ENCODE results near the gene ANTXRL.
"Not testable (repeated sequence)": the region's sequence is repeated elsewhere in the genome, so short reads cannot be mapped to it uniquely, and the experiment has no call there.

The ANTXRL gene

DNA sequence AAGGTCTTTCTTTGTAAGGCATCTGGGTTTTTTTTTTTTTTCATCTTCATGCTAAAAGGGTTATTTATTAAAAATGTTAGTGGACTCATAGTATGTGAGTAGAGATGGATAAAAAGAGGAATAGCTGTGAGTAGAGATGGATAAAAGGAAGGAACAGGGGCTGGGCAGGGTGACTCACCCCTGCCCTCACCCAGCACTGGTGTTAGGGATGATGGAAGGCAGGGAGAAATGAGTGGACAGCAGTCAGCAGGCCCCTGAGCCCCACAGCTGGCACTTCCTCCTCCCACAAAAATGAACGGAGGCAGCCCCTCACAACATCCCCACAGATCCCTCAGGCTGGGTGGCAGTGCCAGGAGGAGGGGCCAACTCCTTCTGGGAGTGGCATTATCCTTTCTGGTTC is 39.3 kb downstream of the ANTXRL start:
- no peak for FAIRE-seq

DNA sequence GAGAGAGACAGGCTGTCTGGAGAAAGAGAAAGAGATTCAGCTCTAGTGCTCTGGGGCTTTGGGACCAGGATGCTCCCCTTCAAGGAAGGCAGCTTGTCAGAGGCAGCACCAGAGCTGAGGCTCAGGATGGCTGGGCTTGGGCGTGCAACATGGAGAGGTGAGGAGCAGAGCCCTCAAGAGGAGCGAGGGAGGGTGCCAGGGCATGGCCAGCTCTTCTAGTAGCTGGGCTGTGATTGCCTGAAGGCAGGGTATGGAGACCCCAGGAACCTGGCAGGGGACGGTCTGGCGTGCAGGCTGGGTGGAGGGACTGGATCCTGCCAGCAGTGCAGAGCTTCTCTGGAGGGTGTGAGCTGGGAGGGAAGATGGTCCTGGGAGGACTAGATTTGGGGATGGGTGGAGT is 40.2 kb downstream of the ANTXRL start:
- no peak for DNase-seq (ENCODE audit: insufficient read length, low spot score)

More for the DNA sequence above, 39.3 kb downstream of the ANTXRL start:
- no peak for DNase-seq (ENCODE audit: insufficient read length, low spot score)

GRCh38 chr10:46327685-46328084 is 40.9 kb downstream of the ANTXRL start:
- FAIRE-seq, result no peak

More for the DNA sequence above, 40.2 kb downstream of the ANTXRL start:
- no peak for FAIRE-seq

DNA sequence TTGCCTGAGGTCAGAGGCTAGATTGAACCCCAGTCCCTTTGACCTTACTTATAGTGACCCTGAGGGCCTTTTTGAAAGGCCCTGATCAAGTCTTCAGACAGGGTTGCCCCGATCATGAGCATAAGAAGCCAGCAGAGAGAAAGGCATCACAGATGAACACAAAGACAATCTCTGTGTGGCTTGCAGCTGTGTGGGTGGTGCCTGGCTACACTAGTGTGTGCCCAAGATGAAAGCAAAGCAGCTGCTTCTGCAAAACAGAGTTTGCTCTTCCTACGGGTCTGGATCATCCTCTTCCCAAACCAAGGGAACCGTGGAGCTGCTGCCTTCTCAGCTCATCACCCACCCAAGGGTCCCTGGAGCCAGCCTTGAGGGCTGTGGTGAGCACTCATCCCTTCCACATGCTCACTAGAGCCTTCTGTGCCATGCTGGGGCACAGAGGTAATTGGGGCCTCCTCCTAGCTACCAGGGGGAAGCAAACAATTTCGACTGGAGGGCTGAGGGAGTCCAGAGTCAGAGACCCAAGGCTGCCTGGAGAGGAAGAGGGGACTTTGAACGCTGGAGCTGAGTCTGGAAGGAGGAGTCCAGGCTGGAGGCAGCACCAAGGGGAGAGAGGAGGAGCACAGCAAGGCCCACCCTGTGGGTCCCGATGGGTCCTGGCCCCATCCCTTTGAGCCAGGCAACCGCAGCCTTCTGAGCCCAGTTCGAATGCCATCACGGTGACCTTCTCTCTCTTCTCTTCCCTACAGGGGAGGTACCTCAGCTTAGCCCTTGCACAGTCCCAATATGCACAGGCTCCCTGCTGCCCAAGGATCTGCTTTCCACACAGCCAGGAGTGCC is 42.3 kb downstream of the ANTXRL start:
- no peak for FAIRE-seq
- no peak for DNase-seq (ENCODE audit: insufficient read length, low spot score)

More at GRCh38 chr10:46327685-46328084, 40.9 kb downstream of the ANTXRL start:
- DNase-seq (ENCODE audit: insufficient read length, low spot score), result no peak

DNA sequence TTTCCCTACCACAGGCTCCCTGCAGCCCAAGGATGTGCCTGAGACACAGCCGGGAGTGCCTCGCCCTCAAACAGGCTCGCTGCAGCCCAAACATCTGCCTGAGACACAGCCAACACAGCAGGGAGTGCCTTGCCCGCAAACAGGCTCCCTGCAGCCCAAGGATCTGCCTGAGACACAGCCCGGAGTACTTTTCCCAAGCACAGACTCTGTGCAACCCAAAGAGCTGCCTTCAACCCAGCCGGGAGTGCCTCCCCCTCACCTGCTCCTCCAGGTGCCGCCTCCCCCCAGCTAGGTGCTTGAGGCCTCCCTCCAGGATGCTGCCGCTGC is 42.9 kb downstream of the ANTXRL start:
- FAIRE-seq (no peak), DNase-seq (ENCODE audit: insufficient read length, low spot score) (no peak)

GRCh38 chr10:46330894-46331293 is 44.1 kb downstream of the ANTXRL start:
- FAIRE-seq, result no peak
- DNase-seq (ENCODE audit: insufficient read length, low spot score), result no peak

DNA sequence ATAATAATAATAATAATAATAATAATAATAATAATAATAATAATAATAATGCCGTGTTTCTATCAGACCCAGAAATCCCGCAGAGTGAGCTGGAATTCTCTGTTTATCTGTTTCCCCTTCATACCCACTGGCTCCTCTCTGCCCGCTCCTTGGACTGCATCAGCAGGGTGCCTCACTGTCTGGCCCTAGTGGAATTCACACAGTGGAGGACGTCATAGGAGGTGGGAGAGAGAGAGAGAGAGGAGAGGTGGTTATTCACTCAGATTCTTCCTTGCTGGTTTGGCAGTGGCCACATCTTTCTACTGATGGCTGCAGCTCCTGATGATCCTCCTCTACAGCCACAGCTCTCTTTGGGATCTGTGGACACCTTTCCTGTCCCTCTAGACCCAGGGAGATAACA is 78.7 kb downstream of the ANTXRL start:
- DNase-seq (ENCODE audit: insufficient read length, low spot score), result not testable (repeated sequence)

GRCh38 chr10:46367209-46367608 is 80.4 kb downstream of the ANTXRL start:
- FAIRE-seq; DNase-seq (ENCODE audit: insufficient read length, low spot score): not testable (repeated sequence)

More for the DNA sequence above, 78.7 kb downstream of the ANTXRL start:
- FAIRE-seq, result not testable (repeated sequence)

GRCh38 chr10:46367666-46368240 is 81.0 kb downstream of the ANTXRL start:
- FAIRE-seq, result not testable (repeated sequence)

GRCh38 chr10:46368956-46369355 is 82.2 kb downstream of the ANTXRL start:
- not testable (repeated sequence) for DNase-seq (ENCODE audit: insufficient read length, low spot score); FAIRE-seq

More at GRCh38 chr10:46367666-46368240, 81.0 kb downstream of the ANTXRL start:
- not testable (repeated sequence) for DNase-seq (ENCODE audit: insufficient read length, low spot score)

DNA sequence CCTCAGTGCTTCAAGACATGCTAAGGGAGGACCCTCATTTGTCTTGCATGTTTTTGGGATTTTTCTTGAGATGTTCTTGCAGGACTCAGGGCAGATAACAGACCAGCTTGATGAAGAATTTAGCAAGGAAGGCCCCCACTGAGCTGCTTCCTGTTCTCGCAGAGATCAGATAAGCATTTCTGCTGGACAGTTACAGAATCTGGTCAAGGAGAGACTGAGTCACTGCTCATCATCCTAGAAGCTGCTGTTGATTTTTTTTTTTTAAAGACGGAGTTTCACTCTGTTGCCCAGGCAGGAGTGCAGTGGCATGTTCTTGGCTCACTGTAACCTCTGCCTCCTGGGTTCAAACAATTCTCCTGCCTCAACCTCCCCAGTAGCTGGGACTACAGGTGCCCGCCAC is 87.6 kb downstream of the ANTXRL start:
- FAIRE-seq; DNase-seq (ENCODE audit: insufficient read length, low spot score): not testable (repeated sequence)

GRCh38 chr10:46375406-46375805 is 88.6 kb downstream of the ANTXRL start, which contains the start of gene ANXA8L1:
Gene ANXA8L1 (plus strand): TSS chr10:46375776. CDS start chr10:46375852, 76 bp downstream.
- FAIRE-seq; DNase-seq (ENCODE audit: insufficient read length, low spot score): not testable (repeated sequence)

DNA sequence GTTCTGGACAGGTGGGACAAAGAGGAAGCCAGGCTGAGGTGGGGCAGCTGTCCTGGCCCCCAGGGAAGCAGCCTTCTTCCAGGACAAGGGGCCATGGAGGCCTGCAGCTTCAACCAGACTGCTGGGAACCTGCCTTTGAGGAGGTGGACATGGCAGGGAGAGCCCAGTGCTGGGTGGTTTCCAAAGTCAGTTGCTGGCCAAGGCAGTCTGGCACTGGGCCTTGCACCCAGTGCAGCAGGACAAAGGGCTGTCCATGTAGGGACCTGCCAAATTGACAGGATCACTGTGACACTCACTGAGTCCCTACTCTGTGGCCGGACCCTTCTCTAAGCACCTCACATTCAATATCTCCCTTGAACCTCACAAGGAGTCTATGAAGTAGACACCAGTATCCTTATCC is 90.2 kb downstream of the ANTXRL start:
- not testable (repeated sequence) for DNase-seq (ENCODE audit: insufficient read length, low spot score); FAIRE-seq

DNA sequence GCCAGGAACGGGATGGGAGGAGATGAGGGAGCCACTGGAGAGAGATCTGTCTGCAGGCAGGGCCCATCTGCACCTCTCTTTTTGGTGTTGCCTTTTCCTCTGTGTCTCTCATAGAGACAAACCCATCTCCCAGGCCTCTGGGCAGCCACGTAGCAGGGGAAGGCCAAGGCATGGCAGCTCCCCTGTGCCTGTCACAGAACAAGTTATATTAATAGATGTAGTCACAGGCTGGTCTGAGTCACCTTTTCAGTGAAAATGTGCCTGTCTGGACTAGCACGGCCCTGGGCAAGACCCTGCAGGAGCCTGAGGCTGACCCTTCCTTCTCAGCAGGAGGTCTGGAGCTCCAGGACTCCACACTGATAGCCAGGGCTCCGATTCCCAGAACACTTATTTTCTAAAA is 90.9 kb downstream of the ANTXRL start:
- not testable (repeated sequence) for FAIRE-seq; DNase-seq (ENCODE audit: insufficient read length, low spot score)

- not testable (repeated sequence) for DNase-seq (ENCODE audit: insufficient read length, low spot score); FAIRE-seq
Measured at GRCh38 chr10:46378108-46378507, 91.3 kb downstream of the ANTXRL start.

- DNase-seq (ENCODE audit: insufficient read length, low spot score); FAIRE-seq: not testable (repeated sequence)
Measured at GRCh38 chr10:46379233-46379848, 92.5 kb downstream of the ANTXRL start.

Data from HTR-8/SVneo (cell line).